ENCODE data around the gene SLC50A1.

DNA sequence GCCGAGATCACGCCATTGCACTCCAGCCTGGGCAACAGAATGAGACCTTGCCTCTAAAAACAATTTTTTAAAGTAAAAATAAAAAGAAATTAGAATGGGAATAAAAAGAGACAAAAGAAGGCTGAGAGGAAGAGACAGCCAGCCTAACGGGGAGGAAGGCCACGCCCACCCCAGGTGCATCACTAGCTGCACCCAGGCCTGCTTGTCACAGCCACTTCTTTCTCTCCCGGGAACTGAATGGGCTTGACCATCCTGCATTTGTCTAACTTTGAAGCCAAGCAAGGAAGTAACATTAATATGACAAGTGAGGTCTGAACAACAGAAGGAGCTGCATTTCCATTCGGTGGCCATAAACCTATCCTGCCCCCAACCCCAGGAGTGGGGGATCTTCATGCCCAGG, 28.8 kb upstream of the SLC50A1 start:
- no peak for TF ChIP-seq EZH2 (IDR thresholded peaks at IDR 0.05; ENCODE audit: low read length, unreplicated experiment)
- TF ChIP-seq, protein P1, sequence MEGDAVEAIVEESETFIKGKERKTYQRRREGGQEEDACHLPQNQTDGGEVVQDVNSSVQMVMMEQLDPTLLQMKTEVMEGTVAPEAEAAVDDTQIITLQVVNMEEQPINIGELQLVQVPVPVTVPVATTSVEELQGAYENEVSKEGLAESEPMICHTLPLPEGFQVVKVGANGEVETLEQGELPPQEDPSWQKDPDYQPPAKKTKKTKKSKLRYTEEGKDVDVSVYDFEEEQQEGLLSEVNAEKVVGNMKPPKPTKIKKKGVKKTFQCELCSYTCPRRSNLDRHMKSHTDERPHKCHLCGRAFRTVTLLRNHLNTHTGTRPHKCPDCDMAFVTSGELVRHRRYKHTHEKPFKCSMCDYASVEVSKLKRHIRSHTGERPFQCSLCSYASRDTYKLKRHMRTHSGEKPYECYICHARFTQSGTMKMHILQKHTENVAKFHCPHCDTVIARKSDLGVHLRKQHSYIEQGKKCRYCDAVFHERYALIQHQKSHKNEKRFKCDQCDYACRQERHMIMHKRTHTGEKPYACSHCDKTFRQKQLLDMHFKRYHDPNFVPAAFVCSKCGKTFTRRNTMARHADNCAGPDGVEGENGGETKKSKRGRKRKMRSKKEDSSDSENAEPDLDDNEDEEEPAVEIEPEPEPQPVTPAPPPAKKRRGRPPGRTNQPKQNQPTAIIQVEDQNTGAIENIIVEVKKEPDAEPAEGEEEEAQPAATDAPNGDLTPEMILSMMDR (conservative IDR thresholded peaks at IDR 0.05; ENCODE audit: low read depth, low read length) = no peak

Measured in PC-3 (cell line).